GDM1 (cell line): ENCODE results near the gene ZNF430.
"Not testable (repeated sequence)": the region's sequence is repeated elsewhere in the genome, so short reads cannot be mapped to it uniquely, and the experiment has no call there.

Source experiments
- DNase-seq: peaks from one replicate; lab custom pipeline; 2025; lab: John Stamatoyannopoulos, UW

ZNF430 gene

GRCh38 chr19:21020298-21021227 lies at the start of gene ZNF430:
Gene ZNF430 (plus strand): TSS chr19:21020657. CDS start chr19:21020801, 144 bp downstream.
- DNase-seq: peak; percentile 92

GRCh38 chr19:20992788-20993187 lies 27.7 kb upstream of the ZNF430 start:
- not testable (repeated sequence) for DNase-seq

- no peak for DNase-seq
These were observed 20.6 kb upstream of the ZNF430 start for GRCh38 chr19:20999731-21000352.

DNA sequence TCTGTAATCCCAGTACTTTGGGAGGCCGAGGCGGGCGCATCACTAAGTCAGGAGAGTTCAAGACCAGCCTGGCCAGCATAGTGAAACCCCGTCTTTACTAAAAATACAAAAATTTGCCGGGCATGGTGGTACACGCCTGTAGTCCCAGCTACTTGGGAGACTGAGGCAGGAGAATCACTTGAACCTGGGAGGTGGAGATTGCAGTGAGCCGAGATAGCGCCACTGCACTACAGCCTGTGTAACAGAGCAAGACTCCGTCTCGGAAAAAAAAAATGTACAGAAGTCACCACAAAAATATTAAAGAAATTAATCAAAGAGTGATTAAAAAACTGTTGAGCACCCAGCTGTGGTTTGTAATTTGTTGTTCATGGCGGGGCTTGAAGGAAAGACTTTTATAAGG lies 781 bp downstream of the ZNF430 start:
- DNase-seq: not testable (repeated sequence)

GRCh38 chr19:21022996-21023395 lies 2.5 kb downstream of the ZNF430 start:
- DNase-seq: no peak

DNA sequence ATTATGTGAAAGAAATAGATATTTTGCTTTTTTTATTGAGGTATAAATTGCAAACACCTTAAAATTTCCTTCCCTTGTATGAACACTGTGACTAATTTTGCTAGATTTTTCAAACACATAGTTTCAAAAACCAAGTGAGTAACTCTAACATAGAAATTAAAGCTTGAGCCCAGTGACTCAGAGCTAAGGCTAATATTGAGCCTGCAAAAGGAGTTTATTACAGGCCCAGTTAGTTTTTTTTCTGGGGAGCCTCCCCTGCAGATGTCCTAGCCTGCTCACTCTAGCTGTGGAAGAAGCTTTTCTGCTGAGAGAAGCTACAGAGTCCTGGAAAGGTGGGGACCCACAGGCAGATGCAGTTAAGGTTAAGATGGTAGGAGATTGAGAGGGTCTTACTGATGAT lies 3.4 kb downstream of the ZNF430 start:
- no peak for DNase-seq

DNA sequence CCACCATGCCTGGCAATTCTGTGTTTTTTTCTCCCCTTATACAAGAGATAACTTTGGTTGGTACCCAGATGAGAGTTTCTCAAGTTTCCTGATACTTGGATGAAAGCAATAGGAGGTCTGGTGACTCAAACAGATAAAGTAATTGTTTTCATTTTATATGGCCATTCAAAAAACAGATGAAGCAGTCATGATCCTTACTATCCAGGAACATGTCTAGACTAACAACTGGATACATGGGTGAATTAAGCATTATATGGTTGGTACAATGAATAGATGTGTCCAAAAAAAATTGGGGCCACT lies 8.5 kb downstream of the ZNF430 start:
- DNase-seq: no peak

DNA sequence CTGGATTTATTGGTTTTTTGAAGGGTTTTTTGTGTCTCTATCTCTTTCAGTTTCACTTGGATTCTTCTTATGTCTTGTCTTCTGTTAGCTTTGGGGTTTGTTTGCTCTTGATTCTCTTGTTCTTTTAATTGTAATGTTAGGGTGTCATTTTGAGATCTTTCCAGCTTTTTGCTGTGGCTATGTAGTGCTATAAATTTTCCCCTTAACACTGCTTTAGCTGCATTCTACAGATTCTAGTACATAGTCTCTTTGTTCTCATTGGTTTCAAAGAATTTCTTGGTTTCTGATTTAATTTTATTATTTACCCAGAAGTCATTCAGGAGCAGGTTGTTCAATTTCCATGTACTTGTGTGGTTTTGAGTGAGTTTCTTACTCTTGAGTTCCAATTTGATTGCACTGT lies 24.6 kb downstream of the ZNF430 start:
- no peak for DNase-seq

GRCh38 chr19:21046489-21046888 lies 26.0 kb downstream of the ZNF430 start:
- DNase-seq: no peak

DNA sequence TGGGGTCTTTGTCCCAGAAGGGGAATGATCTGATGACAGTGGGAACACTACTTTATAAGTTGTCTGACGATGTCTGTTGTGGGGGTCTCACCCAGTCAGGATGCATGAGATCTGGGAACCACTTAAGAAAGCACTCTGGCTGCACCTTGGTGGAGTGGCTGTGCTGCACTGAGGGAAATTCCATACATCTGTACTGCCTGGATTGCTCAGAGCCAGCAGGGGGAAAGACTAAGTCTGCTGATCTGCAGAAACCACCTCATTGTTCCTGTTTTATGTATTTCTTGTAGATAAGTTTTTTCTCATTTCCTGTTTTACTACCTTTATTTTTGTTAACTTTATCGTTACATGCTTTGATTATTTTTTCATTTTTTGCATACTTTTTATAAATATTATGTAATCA lies 27.3 kb downstream of the ZNF430 start:
- DNase-seq: no peak

GRCh38 chr19:21052902-21053301 lies 32.4 kb downstream of the ZNF430 start:
- no peak for DNase-seq

- no peak for DNase-seq
These were observed 44.9 kb downstream of the ZNF430 start for GRCh38 chr19:21065336-21065735.

DNA sequence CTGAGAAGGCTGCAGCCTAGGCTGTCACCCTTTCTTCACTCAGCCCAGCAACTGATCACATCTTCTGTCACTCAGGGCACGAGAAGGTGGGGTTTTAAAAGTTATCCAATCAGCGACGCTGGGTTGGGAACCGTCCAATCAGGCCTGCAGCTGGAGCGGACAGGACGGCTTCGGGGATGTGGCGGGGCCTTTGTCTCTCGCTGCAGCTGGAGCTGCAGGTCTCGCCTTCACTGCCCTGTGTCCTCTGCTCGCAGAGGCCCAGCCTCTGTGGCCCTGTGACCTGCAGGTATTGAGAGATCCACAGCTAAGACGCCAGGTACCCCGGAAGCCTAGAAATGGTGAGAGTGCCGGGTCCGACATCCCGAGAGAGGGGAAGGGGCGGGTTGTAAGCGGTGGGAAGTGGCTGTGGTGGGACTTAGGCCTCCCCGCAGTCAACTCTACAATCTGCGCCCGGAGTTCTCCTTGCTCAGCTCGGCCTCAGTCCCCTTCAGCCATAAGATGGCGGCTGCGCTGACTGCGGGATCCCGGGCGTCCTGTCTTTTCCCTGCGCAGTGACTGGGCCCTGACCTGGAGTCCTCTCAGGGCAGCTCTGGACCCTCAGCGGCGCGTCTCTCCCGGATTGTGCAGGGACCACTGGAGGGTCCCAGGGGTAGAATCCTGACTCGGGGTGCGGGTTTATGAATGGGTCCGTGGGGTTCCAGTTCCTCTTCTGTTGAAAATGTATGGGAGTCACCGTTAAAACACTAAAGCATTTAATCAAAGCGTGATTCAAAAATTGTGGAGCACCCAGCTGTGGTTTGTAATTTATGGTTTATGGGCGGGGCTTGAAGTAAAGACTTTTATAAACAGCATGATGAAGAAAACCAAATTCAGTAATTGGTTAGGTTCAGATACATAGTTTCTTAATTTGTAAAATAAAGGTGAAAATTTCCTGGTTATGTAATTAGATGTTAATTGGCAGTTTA lies 61.8 kb downstream of the ZNF430 start, which contains the start of gene ZNF714:
TSS of gene ZNF714 (plus strand) at position 193 of the 965 bp plus-strand sequence. CDS start 16,066 bp downstream, outside the sequence.
- DNase-seq: peak; percentile 74

- DNase-seq: no peak
These were observed 63.9 kb downstream of the ZNF430 start for GRCh38 chr19:21084343-21084742.

DNA sequence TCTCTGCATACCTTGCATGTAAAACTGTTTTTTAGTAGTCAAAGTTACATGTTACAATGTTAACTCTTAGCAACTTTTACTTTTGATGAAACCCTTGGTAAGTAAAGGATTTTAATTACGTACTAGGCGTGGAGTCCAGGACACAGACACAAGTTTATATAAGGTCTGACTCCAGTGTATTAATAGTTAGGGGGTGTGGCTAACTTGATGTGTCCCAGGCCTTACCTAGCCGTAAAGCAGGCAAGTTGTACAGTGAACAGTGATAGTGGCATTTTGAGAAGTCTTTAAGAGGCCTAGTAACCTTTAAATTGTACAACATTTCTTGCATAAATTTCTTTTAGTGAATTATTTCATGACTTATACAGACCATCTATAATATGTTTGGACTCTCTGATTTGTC lies 67.4 kb downstream of the ZNF430 start:
- no peak for DNase-seq

- DNase-seq: no peak
These were observed 71.7 kb downstream of the ZNF430 start for GRCh38 chr19:21092109-21092508.

- DNase-seq: no peak
These were observed 74.0 kb downstream of the ZNF430 start for GRCh38 chr19:21094347-21095025.

GRCh38 chr19:21098291-21098690 lies 77.8 kb downstream of the ZNF430 start:
- no peak for DNase-seq

DNA sequence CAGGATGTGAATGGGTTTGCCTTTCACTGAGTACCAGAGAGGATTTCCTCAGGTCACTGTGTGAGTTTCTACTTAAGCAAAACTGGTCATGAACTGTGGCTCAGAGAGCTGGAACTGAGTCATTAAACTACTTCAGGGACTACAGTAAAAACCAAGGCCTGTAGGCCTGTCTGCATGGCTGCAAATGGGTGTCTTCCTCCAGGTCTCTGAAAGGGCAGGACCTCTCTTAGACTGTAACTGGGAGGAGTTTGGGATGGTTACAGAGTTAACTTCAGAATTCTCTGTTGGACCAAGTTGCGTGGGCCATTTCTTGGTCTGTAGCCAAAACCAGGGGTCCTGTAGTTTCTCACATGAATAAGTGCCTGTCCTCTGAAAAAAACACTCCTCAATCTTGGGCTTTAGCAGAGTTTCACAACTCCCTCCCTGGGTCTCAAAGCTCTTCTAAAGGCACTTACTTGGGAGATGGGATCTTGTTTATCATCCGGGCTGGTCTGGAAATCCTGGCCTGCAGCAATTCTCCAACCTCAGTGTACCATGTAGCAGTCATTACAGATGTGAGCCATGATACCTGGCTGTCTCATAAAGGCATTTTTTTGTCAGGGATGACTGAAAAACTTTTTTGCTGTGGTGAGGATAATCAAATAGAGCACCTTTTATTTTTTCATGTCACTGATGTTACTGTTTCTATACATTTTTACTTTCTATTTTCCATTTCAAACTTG lies 81.2 kb downstream of the ZNF430 start:
- DNase-seq: no peak

- no peak for DNase-seq
These were observed 88.7 kb downstream of the ZNF430 start for GRCh38 chr19:21109116-21109515.
